SK-N-SH (cell line): ENCODE measurements around the gene RNF126. TPM values are rescaled to one million over a fixed set of nuclear protein-coding genes. Genes with fewer than 3 reads are reported as not detected.

Source experiments
- CTCF ChIA-PET: fragments of 300-600, 350-600 bp; formaldehyde crosslinking; extraction: SDS; loops from one replicate; lab custom pipeline; 2021; lab: Yijun Ruan, JAX
- POLR2A ChIA-PET: fragments of 350-600 bp; sonication (Branson Sonifier 250); formaldehyde crosslinking; extraction: SDS; loops from one replicate; lab custom pipeline; 2020; ENCODE audit warnings: antibody characterized with exemption, inconsistent platforms; lab: Yijun Ruan, JAX
- DNase-seq: peaks from one replicate; pipeline ENCODE4 v3.0.0; 2012
- H2AFZ ChIP-seq: fragments of 200-600 bp; sonication (generic); 2 replicates; pipeline ENCODE4 v1.8.1; 2016; ENCODE audit warnings: antibody characterized with exemption, mild to moderate bottlenecking, low read depth
- H3F3A ChIP-seq: fragments of 200-600 bp; sonication (generic); replicated peaks from 2 replicates; pipeline ENCODE3; 2016; ENCODE audit warnings: antibody characterized with exemption, mild to moderate bottlenecking; ENCODE audit not compliant: insufficient read depth
- H3K27ac ChIP-seq, 2 experiments: fragments of 200-500 bp in 1 of 2; fragments of 200-600 bp in 1 of 2; sonication (Bioruptor generic) in 1 of 2; sonication (generic), shearing (Covaris generic) in 1 of 2; 2 replicates each; pipeline versions ENCODE4 v1.5.1 to v1.6.1; 2014 to 2016; ENCODE audit warnings: low read depth in 2 of 2, inconsistent platforms in 1 of 2, low read length in 1 of 2, mild to moderate bottlenecking in 1 of 2, mixed read lengths in 1 of 2
- H3K27me3 ChIP-seq: fragments of 200-600 bp; sonication (generic), shearing (Covaris generic); 2 replicates; pipeline ENCODE4 v1.6.1; 2016; ENCODE audit warnings: mixed run types; ENCODE audit not compliant: insufficient read depth
- H3K36me3 ChIP-seq, 2 experiments: fragments of 200-500 bp in 1 of 2; fragments of 200-600 bp in 1 of 2; sonication (Bioruptor generic) in 1 of 2; sonication (generic) in 1 of 2; replicated peaks in 1 of 2; 2 replicates each; pipeline versions ENCODE3 to v1.5.1; 2014 to 2016; ENCODE audit warnings: low read length in 1 of 2, mild to moderate bottlenecking in 1 of 2; ENCODE audit not compliant: insufficient read depth in 2 of 2, control insufficient read depth in 1 of 2
- H3K4me1 ChIP-seq, 2 experiments: fragments of 200-500 bp in 1 of 2; fragments of 200-600 bp in 1 of 2; sonication (Bioruptor generic) in 1 of 2; sonication (generic), shearing (Covaris generic) in 1 of 2; 2 replicates each; pipeline versions ENCODE4 v1.5.1 to v1.6.1; 2014 to 2016; ENCODE audit warnings: low read depth in 1 of 2, low read length in 1 of 2, mixed run types in 1 of 2; ENCODE audit not compliant: insufficient read depth in 2 of 2, control insufficient read depth in 1 of 2
- H3K4me2 ChIP-seq: fragments of 200-600 bp; sonication (generic), shearing (Covaris generic); 2 replicates; pipeline ENCODE4 v1.6.1; 2017; ENCODE audit warnings: mixed run types
- H3K4me3 ChIP-seq, 2 experiments: fragments of 200-500 bp in 1 of 2; fragments of 200-600 bp in 1 of 2; sonication (Bioruptor generic) in 1 of 2; sonication (generic), shearing (Covaris generic) in 1 of 2; 2 replicates each; pipeline versions ENCODE4 v1.5.1 to v1.8.1; 2014 to 2016; ENCODE audit warnings: low read depth in 2 of 2, inconsistent platforms in 1 of 2, low read length in 1 of 2, mild to moderate bottlenecking in 1 of 2, mixed read lengths in 1 of 2, moderate library complexity in 1 of 2
- H3K79me2 ChIP-seq: fragments of 200-600 bp; sonication (generic); 2 replicates; pipeline ENCODE4 v1.8.1; 2017; ENCODE audit warnings: mild to moderate bottlenecking; ENCODE audit not compliant: insufficient read depth
- H3K9ac ChIP-seq: fragments of 200-600 bp; sonication (generic); 2 replicates; pipeline ENCODE4 v1.6.1; 2017; ENCODE audit warnings: mixed run types
- H3K9me2 ChIP-seq: fragments of 200-600 bp; sonication (generic); 2 replicates; pipeline ENCODE4 v1.6.1; 2017; ENCODE audit warnings: mixed run types
- H3K9me3 ChIP-seq: fragments of 200-600 bp; sonication (generic); 2 replicates; pipeline ENCODE4 v1.6.1; 2017; ENCODE audit warnings: mixed run types, mild to moderate bottlenecking, moderate library complexity
- H4K20me1 ChIP-seq: fragments of 200-600 bp; sonication (generic); 2 replicates; pipeline ENCODE4 v1.6.1; 2017; ENCODE audit warnings: mild to moderate bottlenecking, mixed run types; ENCODE audit not compliant: insufficient read depth
- CHD2 ChIP-seq: fragments of 150-350 bp; IDR thresholded peaks from 2 replicates; pipeline ENCODE4 v1.6.1; 2018; ENCODE audit warnings: low read length; ENCODE audit not compliant: partially characterized antibody
- EP300 ChIP-seq, 2 experiments: IDR thresholded peaks; 2 replicates each; pipeline versions ENCODE4 v1.4.0 to v1.6.1; 2012; ENCODE audit warnings: borderline replicate concordance in 1 of 2, low read depth in 1 of 2, low read length in 1 of 2
- FOSL2 ChIP-seq: IDR thresholded peaks from 2 replicates; pipeline ENCODE4 v1.4.0; 2012; ENCODE audit warnings: low read depth, mild to moderate bottlenecking, moderate library complexity, borderline replicate concordance
- IRF3 ChIP-seq: fragments of 150-350 bp; IDR thresholded peaks from 2 replicates; pipeline ENCODE4 v1.6.1; 2016; ENCODE audit warnings: mild to moderate bottlenecking, low read depth, low read length
- NFIC ChIP-seq: IDR thresholded peaks from 2 replicates; pipeline ENCODE4 v1.4.0; 2012; ENCODE audit warnings: borderline replicate concordance
- RCOR1 ChIP-seq: fragments of 150-350 bp; IDR thresholded peaks from 2 replicates; pipeline ENCODE4 v1.6.1; 2017; ENCODE audit warnings: antibody characterized with exemption, low read length
- SIN3A ChIP-seq: IDR thresholded peaks from 2 replicates; pipeline ENCODE4 v1.6.1; 2012; ENCODE audit warnings: low read depth, mild to moderate bottlenecking, low read length, moderate library complexity, borderline replicate concordance
- SMC3 ChIP-seq: IDR thresholded peaks from 2 replicates; pipeline ENCODE4 v1.6.1; 2012; ENCODE audit warnings: low read depth, low read length, improper control_type of control experiment
- TCF12 ChIP-seq: IDR thresholded peaks from 2 replicates; pipeline ENCODE4 v1.4.0; 2012
- USF2 ChIP-seq: fragments of 150-350 bp; IDR thresholded peaks from 2 replicates; pipeline ENCODE4 v1.6.1; 2017; ENCODE audit warnings: antibody characterized with exemption, low read length, low read depth, borderline replicate concordance
- ZBTB33 ChIP-seq: IDR thresholded peaks from 2 replicates; pipeline ENCODE4 v1.4.0; 2012; ENCODE audit warnings: low read depth, borderline replicate concordance
- WGBS: methylation state at CpG from one replicate; pipeline ENCODE4 v1.1.6; 2017; ENCODE audit warnings: low lambda C conversion rate; 5-methylcytosine and 5-hydroxymethylcytosine counted together
- polyA plus RNA-seq, 3 experiments: library from polyadenylated mRNA; depleted of rRNA; stranded (reverse); fragments of >200 nt; gene quantifications; 2 replicates each; pipeline ENCODE4 v1.2.3, GENCODE V29; 2012

The RNF126 gene
- polyA plus RNA-seq, 1 of the 3 experiments (the other 2 are of a cell fraction): 12.9 TPM

- peaks cover 26% of the 10 kb centered on the region for H3F3A ChIP-seq
- no peak overlapping the region for H3K4me3 ChIP-seq
- peaks cover 0 to 10% of the 10 kb centered on the region in 2 experiments for H3K36me3 ChIP-seq
- no peaks in the 10 kb centered on the region for H3K9me2 ChIP-seq
- no peaks in the 10 kb centered on the region for H3K9me3 ChIP-seq
- WGBS: 92% methylated on average over 5 of the region's 38 CpGs
- no peaks in the 10 kb centered on the region for H3K27me3 ChIP-seq
- no peak overlapping the region for H2AFZ ChIP-seq
- no peaks in the 10 kb centered on the region for H4K20me1 ChIP-seq
- no peak for DNase-seq
- no peak for TF ChIP-seq FOSL2
- TF ChIP-seq USF2: no peak
- no peak for TF ChIP-seq RCOR1
- TF ChIP-seq SMC3: no peak
- TF ChIP-seq, all 33 proteins: peak for 0
- peaks cover 5 to 33% of the 10 kb centered on the region in 2 experiments; a peak in 3 of 4 replicates for H3K4me1 ChIP-seq
- H3K4me2 ChIP-seq: peak overlapping the region; percentile 40
- ChIA-PET CTCF (no interaction called here), POLR2A (interaction anchor here (0.8 kb wide), 1 partner anchor 12 kb away, joined by 3 read pairs; no protein-coding TSS in a partner anchor)
- no peak overlapping the region; the same call in 1 of the 2 replicates for H3K9ac ChIP-seq
- peak overlapping the region; percentile 78 to 81 for H3K27ac ChIP-seq
- no peaks in the 10 kb centered on the region for H3K79me2 ChIP-seq
These were observed 52.8 kb downstream of the RNF126 start for GRCh38 chr19:610071-610800.

- no peak overlapping the region for H3K4me2 ChIP-seq
- H3K4me1 ChIP-seq: peaks cover 5 to 35% of the 10 kb centered on the region in 2 experiments; a peak in 3 of 4 replicates
- CTCF ChIA-PET: no interaction called here
- H3K9me3 ChIP-seq: no peaks in the 10 kb centered on the region
- no peaks in the 10 kb centered on the region for H3K9me2 ChIP-seq
- H3F3A ChIP-seq: peaks cover 26% of the 10 kb centered on the region
- no peak overlapping the region for H3K9ac ChIP-seq
- no peaks in the 10 kb centered on the region for H3K36me3 ChIP-seq
- TF ChIP-seq ZBTB33: no peak
- TF ChIP-seq NFIC: peak; percentile 85
- no peak for TF ChIP-seq USF2
- no peak for TF ChIP-seq IRF3
- TF ChIP-seq EP300 (IDR thresholded peaks at IDR 0.05; ENCODE audit: borderline replicate concordance in 1 of 2, low read depth in 1 of 2, low read length in 1 of 2): peak in 1 of 2 experiments; percentile 19; a peak in 1 of 4 replicates
- TF ChIP-seq CHD2: peak; percentile 33
- TF ChIP-seq TCF12: 0 out of 2 replicates have a peak, but pooled peaks have one; percentile 4
- no peak for TF ChIP-seq SIN3A
- peak; percentile 89 for DNase-seq
- no peak overlapping the region for H2AFZ ChIP-seq
- no peaks in the 10 kb centered on the region for H3K27me3 ChIP-seq
- no peak overlapping the region for H3K4me3 ChIP-seq
- no peaks in the 10 kb centered on the region for H4K20me1 ChIP-seq
- WGBS: no CpG with 5 or more reads among the region's 22 CpGs
- peak overlapping the region in 1 of 2 experiments; percentile 80; a peak in 2 of 4 replicates for H3K27ac ChIP-seq
- POLR2A ChIA-PET: no interaction called here
- H3K79me2 ChIP-seq: no peaks in the 10 kb centered on the region
These were observed 54.0 kb downstream of the RNF126 start for GRCh38 chr19:609004-609346.
